ENCODE results near the gene UBTD1.

Gene UBTD1

DNA sequence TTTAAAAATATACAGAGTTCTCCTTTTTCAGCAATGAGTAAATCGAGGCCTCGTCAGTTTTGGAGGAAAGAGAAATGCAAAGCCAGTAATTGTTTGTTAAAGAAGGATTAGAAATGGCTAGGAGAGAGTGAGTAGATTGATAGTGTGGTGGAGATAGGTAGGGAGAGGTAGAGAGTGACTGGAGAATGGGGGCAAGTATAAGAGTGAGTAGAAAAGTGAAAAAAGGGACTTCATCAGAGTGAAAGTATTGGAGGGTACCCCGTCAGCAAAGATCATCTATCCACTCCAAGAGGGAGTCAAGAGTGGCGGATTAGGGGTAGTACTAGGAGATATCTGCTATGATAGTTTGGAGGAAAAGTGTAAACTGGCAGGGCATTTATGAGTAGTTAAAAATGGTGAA lies 64.6 kb downstream of the UBTD1 start:
- TF ChIP-seq, protein P1, sequence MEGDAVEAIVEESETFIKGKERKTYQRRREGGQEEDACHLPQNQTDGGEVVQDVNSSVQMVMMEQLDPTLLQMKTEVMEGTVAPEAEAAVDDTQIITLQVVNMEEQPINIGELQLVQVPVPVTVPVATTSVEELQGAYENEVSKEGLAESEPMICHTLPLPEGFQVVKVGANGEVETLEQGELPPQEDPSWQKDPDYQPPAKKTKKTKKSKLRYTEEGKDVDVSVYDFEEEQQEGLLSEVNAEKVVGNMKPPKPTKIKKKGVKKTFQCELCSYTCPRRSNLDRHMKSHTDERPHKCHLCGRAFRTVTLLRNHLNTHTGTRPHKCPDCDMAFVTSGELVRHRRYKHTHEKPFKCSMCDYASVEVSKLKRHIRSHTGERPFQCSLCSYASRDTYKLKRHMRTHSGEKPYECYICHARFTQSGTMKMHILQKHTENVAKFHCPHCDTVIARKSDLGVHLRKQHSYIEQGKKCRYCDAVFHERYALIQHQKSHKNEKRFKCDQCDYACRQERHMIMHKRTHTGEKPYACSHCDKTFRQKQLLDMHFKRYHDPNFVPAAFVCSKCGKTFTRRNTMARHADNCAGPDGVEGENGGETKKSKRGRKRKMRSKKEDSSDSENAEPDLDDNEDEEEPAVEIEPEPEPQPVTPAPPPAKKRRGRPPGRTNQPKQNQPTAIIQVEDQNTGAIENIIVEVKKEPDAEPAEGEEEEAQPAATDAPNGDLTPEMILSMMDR (IDR thresholded peaks at IDR 0.05; ENCODE audit: control extremely low read depth, extremely low read depth, low read depth, missing control alignments): no peak
- POLR2A ChIA-PET: no interaction called here
- CTCF ChIA-PET: no interaction called here
- no peak for DNase-seq (ENCODE audit: extremely low spot score)

DNA sequence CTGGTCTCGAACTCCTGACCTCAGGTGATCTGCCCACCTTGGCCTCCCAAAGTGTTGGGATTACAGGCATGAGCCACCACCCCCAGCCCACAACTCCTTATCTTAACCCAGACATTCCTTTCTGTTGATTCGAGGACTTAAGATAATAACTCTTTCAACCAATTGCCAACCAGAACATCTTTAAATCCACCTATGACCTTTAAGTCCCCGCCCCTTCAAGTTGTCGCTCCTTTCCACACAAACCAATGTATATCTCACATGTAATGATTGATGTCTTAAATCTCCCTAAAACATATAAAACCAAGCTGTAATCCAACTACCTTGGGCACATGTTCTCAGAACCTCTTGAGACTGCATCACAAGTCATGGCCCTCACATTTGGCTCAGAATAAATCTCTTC lies 66.1 kb downstream of the UBTD1 start:
- POLR2A ChIA-PET: no interaction called here
- CTCF ChIA-PET: no interaction called here
- DNase-seq (ENCODE audit: extremely low spot score): no peak
- TF ChIP-seq, protein P1 (IDR thresholded peaks at IDR 0.05; ENCODE audit: control extremely low read depth, extremely low read depth, low read depth, missing control alignments): no peak

GRCh38 chr10:97566336-97566996 lies 67.7 kb downstream of the UBTD1 start:
- TF ChIP-seq, protein P1 (IDR thresholded peaks at IDR 0.05; ENCODE audit: control extremely low read depth, extremely low read depth, low read depth, missing control alignments): no peak
- CTCF ChIA-PET: interaction anchor here (1.7 kb wide), 1 partner anchor 12 kb away, joined by 5 read pairs; no protein-coding TSS in a partner anchor
- POLR2A ChIA-PET: no interaction called here
- DNase-seq (ENCODE audit: extremely low spot score): no peak

DNA sequence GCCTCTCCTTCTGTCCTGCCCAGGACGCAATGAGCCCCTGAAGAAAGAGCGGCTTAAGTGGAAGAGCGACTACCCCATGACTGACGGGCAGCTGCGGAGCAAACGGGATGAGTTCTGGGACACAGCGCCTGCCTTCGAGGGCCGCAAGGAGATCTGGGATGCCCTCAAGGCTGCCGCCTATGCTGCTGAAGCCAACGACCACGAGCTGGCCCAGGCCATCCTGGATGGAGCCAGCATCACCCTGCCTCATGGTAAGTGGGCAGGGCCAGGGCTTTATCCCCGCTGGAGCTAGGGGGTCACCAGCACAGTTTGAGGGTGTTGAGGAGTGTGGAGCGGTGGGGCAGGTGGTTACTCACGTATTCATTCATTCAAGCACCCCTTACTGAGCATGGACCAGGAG lies 69.2 kb downstream of the UBTD1 start:
- ChIA-PET POLR2A (no interaction called here), CTCF (interaction anchor here (0.6 to 1.3 kb wide), 4 partner anchors 14 to 164 kb away, joined by 3 read pairs; no protein-coding TSS in a partner anchor)
- DNase-seq (ENCODE audit: extremely low spot score): no peak
- TF ChIP-seq, protein P1 (IDR thresholded peaks at IDR 0.05; ENCODE audit: control extremely low read depth, extremely low read depth, low read depth, missing control alignments): no peak

DNA sequence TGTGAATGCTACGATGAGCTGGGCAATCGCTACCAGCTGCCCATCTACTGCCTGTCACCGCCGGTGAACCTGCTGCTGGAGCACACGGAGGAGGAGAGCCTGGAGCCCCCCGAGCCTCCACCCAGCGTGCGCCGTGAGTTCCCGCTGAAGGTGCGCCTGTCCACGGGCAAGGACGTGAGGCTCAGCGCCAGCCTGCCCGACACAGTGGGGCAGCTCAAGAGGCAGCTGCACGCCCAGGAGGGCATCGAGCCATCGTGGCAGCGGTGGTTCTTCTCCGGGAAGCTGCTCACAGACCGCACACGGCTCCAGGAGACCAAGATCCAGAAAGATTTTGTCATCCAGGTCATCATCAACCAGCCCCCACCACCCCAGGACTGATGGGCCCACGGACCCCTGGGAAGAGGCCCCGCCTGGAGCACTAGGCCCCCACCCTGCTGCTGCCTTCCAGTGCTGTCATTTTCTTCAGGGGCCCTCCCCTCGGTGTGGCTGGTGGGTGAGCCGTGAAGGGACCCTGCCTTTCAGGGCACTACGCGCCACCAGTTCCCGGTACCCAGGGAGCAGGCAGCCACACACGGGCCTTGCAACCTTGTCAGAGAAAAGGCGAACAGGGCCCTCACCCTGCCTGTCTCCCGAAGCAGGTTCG lies 71.5 kb downstream of the UBTD1 start:
- DNase-seq (ENCODE audit: extremely low spot score): no peak
- TF ChIP-seq, protein P1 (IDR thresholded peaks at IDR 0.05; ENCODE audit: control extremely low read depth, extremely low read depth, low read depth, missing control alignments): no peak
- POLR2A ChIA-PET: no interaction called here
- CTCF ChIA-PET: interaction anchor here (1.0 to 2.1 kb wide), 3 partner anchors 12 to 162 kb away, joined by 3 to 9 read pairs (median 3); no protein-coding TSS in a partner anchor

- ChIA-PET POLR2A (no interaction called here), CTCF (interaction anchor here (1.2 to 4.9 kb wide), 14 partner anchors 11 to 165 kb away, joined by 3 to 55 read pairs (median 6); partner anchors contain the start of genes C10orf62, HOGA1 and ZFYVE27)
- TF ChIP-seq, protein P1 (IDR thresholded peaks at IDR 0.05; ENCODE audit: control extremely low read depth, extremely low read depth, low read depth, missing control alignments): no peak
- no peak for DNase-seq (ENCODE audit: extremely low spot score)
Observed at GRCh38 chr10:97570789-97571471, 72.2 kb downstream of the UBTD1 start.

Measured in GM10248 (cell line).